NCI-H187 treated with DMSO at 0.1 percent for 48 hours (cell line): ENCODE measurements around the gene HS3ST3B1.

Experiments used
- DNase-seq: peaks from one replicate; lab custom pipeline; 2025; lab: John Stamatoyannopoulos, UW

Gene HS3ST3B1

DNA sequence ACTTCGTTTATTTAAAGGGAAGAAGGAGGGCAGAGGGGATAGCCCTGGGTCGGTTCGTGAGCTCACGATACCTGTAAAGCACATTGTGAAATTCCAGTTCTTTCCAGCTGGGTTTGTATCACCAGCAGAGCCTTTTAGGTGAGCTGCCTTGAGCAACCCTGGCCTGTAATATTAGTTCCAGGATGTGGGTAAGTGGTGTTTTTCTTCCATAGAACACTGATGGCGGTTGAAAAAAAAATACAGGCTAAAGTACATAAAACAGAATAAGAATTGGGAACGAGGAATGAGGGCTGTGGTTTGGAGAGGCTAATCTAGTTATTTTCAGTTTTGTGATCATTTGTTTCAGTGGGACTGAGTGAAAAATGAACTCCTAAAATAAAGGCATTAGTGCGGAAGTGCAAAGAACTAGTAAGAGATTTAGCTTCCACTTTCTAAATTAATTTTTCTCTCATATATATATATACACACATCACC lies 20.6 kb downstream of the HS3ST3B1 start:
- no peak for DNase-seq

DNA sequence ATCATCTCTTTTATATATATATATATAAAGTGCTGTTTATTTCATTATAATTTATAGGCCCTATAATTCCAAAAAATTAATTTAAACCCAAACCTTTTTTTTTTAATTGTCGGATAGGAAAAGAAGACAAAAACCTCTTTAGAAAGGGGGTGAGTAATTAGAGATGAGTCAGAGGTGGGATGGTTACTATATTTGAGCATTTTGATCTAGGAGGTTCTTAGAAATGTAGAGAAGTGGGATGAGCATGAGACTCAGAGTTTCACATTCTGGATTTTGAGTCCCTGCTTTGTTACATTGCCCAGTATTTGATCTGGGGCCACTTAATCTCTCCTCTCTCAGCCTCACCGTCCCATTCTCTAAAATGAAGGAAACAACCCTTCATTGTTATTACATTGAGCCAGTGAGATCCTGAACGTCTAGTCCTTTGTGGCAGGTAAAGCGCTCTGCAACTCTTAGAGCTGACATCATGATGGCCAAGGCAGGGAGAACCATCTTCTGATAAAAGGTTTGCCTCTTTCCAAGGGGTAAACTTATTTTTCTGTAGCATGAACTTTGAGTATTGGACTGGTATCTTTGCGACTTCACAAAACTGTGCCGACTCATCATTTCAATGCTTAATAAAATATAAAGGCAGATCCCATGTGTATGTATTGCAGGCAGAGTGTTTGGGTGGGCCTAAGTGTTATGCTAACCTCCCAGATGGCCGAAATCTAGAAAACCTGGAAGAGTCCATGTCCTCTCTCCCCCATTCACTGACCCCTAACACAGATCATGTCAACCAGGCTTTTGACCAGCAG lies 21.3 kb downstream of the HS3ST3B1 start:
- DNase-seq, result no peak

DNA sequence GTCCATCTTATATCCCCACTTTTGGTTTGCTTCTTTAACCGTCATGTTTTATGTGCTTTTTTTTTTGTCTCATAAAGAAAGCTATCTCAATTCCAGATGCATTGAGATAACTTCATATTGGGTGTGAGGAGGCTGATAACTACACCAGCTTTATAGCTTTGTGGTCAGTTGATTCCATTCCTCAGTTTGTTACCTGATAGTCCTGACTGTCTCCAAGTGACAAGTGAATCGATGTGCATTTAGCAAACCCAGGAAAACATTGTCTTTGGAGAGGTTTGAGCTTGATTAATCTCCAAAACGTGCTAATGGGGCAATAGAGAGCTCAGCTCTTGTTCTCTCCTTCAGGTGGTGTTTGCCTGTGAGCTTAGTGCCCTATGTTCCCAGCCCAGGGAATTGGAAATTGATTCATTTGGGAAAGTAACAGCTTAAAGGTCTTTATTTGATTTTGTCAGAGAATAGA lies 22.7 kb downstream of the HS3ST3B1 start:
- no peak for DNase-seq

DNA sequence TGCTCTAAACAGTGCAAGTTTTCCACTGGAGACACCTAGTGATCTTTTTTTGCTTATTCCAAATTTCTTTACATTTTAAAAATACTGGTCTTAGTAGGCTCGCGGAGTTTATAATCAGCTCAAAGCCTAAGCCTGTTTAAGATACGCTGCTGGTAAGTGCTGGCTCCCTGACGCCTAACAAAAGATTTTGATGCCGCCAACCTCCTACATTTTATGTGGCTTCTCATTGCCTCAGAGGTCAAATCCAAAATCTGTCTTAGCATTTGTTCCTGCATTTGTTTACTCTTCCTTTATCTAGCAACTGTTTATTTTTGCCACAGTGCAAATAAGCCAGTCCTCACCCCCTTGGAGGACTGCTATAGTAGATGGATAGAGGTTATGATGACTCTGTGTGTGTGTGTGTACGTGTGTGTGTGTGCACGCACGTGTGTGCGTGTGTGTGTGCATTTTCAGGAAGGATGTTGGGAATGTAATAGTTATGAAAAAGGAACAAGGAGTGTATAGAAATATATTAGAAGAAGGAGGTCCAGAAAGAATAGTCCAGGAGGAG lies 24.8 kb downstream of the HS3ST3B1 start:
- no peak for DNase-seq

DNA sequence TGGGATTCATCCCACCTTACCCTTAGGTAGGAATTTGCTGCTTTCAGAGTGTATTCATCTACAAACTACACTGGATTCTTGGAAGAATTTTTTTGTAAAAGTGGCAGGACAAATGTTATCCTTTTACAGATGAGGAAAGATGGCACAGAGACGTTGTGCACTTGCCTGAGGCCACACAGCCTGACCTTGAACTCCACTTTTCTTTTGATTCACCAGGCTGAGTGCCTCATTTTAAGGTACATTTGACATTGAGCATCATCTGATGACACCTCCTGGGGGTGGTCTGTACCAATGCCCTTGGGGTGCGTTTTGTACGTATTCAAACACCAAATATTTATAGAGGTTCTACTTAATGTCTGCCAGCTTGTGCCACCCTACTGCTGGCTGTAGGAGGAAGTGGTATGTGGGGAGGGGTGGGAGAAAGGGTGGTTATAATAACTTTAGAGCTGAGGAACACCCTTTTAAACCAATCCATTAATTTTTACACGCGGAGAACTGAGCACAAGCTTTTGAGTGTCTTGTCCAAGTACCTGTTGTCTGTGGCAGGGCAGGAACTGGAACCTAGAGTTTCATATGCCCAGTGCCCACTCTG lies 29.1 kb downstream of the HS3ST3B1 start:
- no peak for DNase-seq

DNA sequence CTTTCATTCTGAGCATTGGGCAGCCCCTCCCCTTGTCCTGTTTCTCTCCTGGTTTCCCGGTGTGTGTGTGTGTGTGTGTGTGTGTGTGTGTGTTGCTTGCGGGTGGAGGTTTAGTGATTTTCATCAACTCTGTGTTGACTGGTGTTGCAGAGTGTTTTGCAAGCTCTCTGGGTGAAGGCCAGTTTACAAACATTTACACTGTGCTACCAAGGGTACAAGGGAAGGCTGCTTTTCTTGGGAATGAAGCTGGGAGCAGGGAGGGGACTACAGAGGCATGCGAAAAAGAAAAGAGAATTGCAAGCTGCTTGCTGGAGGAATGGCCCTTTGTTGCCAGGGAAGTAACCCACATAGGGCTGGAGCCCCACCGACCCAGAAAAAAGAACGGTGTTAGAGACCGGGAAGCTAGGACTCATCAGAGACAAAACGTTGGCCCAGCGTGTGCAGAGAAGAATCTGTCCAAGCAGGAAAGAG lies 29.6 kb downstream of the HS3ST3B1 start:
- no peak for DNase-seq

DNA sequence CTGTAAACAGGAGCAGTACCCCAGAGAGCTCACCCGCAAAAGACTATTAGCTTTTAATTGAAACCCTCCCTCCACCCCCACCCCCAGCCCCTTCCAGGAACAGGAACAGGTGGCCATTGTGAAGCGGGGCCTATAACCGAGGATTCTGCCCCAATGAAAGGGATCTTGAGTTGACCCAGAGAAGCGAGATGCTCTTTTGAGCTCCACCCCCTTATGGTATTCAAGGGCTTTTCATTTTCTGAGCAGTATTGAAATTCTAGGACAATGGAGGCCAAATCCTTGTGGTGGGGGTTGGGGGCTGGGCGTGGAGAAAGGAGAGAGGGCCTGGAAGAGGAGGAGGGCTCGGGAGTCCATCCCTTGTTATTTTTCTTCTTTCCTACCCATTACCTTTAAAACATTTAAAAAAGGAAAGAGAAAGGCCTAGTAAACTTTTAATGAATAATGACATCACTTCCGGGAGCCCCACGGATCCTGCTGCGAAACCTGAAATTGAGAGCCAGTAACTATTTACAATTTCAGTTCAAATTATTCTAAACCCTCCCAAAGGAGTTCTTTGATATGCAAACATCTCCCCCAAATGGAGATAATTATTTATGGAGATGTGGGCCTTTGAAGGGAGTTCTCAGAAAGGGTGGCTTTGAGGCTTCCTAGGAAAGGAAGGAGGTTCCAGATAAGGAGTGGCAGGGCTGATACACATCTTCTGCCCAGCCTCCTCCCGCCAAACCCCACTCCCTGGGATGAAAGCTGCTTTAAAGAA lies 30.5 kb downstream of the HS3ST3B1 start:
- DNase-seq, result no peak

DNA sequence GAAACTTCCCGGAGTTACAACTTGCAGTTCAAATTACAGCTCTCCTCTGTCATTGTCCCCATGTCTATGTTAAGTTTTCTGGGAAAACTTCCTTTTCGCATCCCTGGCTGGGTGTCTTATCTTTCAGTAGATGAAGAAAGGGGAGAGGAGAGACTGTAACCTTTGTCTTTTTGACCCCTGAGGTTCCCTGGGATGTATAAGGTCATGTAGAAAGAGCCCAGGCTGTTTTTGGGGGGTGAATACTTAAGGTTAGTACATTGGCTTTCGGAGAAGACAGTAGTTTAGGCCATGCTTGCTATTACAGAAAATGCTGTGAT lies 31.1 kb downstream of the HS3ST3B1 start:
- DNase-seq, result no peak

DNA sequence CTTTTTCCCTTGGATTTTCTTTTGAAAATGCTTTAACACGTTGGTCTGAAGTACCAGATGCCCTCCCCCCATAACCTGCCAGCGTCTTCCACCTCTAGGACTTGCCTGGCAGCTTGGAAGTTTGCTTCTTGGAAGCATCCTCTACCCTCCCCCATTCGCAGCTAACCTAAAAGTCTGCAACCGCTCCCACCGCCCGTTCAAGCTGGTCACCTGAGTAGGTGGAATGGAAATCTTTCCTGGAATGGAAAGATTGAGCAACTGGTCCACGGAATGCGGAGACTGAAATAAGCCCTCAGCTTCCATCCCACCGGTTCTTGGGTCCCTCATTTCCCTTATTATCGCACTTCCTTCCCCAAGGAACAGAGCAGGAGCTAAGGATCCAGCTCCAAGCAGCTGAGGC lies 31.4 kb downstream of the HS3ST3B1 start:
- no peak for DNase-seq

DNA sequence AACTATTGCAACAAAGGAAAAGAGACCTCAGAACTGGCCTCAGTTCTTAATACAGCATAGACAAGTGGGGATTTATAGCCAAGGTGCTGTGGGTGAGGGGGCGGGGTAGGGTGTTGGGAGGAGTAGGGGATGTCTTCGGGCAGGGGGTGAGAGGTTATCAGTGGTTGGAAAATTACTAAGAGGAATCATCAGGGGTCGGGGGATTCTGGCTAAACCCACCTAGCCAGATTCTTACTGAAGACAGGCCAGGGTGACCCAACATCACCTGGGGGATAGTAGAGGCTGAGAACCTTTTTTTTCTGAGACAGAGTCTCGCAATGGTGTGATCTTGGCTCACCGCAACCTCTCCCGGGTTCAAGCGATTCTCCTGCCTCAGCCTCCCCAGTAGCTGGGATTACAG lies 32.6 kb downstream of the HS3ST3B1 start:
- no peak for DNase-seq

DNA sequence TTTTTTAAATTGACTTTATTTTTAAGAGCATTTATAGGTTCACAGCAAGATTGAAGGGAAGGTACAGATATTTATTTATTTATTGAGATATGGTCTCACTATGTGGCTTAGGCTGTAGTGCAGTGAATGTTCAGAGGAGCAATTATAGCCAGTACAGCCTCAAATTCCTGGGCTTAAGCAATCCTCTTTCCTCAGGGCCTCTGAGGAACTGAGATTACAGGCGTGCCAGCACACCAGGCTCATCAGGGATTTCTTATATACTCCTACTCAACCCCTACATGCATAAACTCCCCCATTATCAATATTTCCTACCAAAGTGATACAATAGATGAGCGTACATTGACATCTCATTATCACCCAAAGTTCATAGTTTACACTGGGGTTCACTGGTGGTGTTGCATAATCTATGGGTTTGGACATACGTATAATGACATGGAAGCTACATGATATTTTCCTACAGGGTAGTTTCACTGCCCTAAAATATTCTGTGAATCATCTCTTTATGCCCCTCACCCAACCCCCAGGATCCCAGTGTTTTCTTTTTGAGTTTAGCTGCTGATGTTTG lies 33.5 kb downstream of the HS3ST3B1 start:
- DNase-seq, result no peak

DNA sequence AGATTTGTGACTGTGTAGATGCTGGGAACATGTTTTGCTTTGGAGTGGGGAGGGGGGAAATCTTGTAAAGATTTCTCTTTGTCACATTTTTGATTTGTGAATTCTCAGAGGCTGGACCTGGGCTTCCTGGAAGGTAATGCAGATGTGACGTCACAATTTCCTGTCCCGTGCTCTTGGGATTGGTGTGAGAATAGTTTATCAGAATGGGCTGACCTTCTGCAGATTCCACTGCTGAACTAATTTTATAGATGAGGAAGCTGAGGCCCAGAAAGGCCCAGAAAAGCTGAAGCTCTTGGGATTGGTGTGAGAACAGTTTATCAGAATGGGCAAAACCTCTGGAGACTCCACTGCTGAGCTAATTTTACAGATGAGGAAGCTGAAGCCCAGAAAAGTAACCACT lies 34.0 kb downstream of the HS3ST3B1 start:
- DNase-seq, result no peak

DNA sequence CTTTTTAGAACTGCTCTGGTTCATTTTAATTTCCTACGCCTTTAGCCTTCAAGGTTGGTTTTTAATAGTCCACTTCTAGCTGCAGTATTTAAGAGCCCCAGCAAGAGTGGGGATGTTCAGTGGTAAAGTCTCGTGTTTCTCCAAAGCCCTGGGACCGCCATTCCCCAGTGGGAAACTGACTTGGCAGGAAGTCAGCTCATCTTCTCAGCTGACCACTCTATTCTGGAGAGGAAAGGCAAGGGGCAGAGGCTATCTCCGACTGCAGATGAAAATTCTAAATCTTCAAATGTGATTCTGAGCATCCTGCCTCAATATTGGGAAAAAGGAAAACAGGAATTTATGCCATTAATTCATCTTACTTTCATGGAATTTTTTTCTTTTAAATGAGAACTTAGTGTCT lies 35.5 kb downstream of the HS3ST3B1 start:
- DNase-seq, result no peak

DNA sequence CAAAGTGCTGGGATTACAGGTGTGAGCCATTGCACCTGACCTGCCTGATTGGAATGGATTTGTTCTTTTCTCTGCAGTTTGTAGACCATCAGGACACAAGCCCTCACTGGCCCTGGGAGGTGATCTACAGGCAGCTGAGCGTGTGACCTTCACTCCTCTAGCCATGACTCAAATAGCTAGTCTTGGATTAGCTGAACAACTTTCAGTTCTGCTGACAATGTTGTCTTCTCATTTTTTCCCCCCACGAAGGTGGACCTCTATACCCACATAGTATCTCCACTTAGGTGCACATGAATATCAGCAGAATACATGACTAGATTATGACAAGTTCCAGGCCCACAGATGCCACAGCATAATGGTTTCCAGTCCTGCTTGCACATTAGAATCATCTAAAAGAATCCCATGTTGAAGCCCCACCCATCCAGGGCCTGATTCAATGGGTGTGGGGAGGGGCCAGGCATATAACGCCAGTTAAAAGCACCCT lies 36.8 kb downstream of the HS3ST3B1 start:
- no peak for DNase-seq

DNA sequence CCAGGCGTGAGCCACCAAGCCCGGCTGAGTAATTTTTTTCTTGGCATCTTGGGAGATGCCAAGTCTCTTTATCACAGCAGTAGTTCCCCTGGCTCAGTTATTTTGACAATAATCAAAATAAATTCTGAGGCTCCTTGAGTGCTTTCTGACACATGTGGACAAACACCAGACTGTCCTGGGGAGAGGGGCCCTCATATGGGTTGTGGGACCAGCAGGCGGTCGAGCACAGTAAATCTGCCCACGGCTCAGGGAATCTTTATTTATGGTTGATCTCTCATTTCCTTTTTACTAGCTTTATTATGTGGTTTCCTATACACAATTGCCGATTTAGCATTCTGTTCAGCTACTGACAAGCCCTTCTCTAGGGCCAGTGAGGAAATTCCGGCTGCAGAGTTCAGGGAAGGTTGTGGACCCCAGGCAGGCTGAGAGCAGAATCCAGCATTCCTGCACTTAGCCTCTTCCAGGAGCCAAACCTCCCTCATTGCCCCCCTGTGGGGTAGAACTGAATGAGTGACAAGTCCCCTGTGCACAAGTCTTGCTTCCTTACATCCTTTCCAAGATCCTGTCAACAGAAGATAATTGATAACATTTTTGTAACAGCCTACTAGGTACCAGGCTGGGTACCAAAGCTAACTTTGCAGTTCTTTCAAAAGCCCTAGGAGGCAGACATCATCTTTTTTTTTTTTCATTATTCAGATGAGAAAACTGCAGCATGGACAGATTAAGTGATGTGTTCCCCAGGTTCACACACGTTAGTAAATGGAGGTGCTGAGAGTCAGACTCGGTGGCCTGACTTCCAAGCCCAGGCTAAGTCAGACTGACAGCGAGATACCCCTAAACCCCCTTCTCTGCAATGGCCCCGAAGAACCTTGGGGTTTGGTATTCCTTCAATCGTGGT lies 40.2 kb downstream of the HS3ST3B1 start:
- no peak for DNase-seq

DNA sequence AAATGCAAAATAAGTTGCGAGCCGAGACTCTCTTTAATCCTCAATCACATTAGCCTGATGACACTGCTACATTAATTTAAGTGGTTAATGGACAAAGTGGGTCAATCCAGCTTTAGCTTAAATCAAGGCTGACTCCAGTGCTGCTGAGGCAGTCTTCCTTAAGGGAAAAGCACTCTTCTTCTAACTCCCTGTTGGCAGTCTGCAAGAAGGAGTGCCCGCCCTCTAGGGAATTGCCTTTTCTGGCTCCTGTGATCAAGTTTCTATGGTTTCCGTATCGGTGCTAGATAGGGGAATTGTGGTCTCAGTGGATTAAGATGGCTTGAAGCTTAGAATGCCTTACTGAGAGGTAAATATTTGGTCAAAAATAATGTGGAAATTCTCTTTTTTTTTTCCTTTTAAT lies 41.0 kb downstream of the HS3ST3B1 start:
- no peak for DNase-seq

DNA sequence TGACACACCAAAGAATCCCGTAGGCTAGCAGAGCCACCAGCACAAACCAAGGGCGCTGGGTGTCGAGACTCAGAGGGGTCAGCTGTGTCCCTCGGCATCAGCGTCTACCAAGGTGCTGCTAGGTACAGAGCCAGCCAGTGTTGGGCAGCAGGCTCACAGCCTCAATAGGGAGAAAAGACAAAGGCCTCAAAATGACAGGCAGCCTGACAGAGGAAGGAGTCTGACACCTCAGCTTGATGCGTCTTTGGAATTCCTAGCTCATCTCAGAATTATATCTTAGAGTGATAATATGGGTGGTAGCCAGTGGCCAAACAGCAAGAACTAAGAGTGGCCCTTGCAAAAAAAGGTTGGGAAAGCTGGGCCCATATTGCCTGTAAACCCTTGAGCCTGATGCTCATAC lies 45.9 kb downstream of the HS3ST3B1 start:
- DNase-seq, result no peak

DNA sequence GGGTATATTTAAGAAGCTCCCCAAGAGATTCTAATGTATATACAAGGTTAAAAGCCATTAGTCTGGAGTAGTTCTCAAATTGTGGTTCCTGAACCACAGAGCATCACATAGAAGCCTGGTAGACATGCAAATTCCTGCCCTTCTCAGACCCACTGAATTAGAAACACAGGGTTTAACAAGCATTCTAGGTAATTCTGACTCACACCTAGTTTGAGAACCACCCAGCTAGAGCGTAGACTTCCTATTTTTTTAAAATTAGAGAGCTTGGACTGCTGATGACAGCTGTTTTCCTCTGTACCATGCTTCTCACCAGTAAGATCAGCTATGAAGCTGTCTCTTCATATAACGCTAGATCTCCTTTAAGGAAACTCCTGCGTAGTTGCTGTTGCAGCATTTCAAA lies 50.6 kb downstream of the HS3ST3B1 start:
- DNase-seq, result no peak

DNA sequence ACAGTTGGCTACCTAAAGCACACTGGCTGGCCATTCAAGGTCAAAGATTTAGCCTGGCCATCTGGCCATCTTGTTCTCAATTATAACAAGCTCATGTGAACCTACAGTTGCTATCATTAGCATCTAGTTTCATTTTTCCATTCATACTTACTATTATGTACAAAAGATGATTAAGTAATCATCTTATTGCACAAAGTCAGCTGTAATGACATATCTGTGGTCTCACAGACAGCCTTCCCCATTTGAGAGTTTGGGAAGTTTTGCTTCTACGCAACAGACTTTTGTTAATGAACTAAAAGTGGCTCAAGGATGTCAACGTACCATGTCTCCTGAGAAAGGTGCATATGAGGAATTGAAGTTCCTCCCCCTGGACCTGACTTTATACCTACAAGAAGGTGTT lies 51.3 kb downstream of the HS3ST3B1 start:
- DNase-seq, result no peak

DNA sequence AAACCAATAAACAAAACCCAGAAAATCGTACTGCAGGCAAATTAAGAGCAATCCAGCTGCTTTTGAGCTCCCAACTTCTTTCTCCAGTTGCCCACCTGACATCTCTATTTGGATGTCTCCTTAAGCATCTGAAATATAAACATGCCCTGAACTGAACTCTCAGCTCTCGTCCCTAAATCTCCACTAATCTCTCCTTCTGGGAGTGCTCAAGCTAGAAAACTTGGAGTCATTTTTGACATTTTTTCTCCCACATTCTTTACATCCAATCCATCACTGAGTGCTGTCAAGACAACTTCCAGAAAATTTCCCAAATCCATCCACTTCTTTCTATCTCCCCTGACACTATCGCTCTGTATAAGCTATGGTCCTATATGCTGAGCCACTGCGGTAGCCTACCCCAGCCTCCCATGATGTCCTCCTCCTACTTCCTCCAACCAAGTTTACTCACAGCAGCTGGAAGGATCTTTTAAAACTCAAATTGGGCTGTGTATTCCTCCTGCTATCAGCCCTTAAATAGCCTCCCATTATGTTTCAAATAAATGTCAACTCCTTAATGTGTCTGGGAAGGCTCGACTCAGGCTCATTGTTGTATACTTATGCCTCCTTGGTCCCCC lies 53.1 kb downstream of the HS3ST3B1 start:
- DNase-seq, result no peak

DNA sequence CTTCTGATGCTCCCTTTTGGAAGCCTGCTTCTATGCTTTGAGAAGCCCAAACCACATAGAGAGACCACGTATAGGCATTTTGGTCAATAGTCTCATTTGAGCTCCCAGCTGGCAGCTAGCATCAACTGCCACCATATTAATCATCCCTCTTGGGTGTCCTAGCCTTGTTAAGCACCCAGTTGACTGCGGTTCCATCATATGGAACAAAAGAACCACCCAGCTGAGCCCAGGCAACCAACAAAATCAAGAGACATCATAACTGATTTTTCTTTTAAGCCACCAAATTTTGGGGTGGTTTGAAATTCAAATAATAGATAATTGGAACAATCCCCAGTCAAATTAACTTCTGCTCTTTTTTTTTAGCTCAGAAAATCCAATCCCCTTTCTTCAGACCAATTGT lies 53.9 kb downstream of the HS3ST3B1 start:
- DNase-seq, result no peak
